Germinal center (tissue), 1 donor: ENCODE data around the gene GNAI2.
A peak's percentile ranks its signal among the peaks of the same experiment; 100 is the strongest.

Experiments used
- DNase-seq: peaks from one replicate; pipeline ENCODE4 v3.0.0; 2012; ENCODE audit warnings: mixed read lengths, low spot score

Gene GNAI2

DNA sequence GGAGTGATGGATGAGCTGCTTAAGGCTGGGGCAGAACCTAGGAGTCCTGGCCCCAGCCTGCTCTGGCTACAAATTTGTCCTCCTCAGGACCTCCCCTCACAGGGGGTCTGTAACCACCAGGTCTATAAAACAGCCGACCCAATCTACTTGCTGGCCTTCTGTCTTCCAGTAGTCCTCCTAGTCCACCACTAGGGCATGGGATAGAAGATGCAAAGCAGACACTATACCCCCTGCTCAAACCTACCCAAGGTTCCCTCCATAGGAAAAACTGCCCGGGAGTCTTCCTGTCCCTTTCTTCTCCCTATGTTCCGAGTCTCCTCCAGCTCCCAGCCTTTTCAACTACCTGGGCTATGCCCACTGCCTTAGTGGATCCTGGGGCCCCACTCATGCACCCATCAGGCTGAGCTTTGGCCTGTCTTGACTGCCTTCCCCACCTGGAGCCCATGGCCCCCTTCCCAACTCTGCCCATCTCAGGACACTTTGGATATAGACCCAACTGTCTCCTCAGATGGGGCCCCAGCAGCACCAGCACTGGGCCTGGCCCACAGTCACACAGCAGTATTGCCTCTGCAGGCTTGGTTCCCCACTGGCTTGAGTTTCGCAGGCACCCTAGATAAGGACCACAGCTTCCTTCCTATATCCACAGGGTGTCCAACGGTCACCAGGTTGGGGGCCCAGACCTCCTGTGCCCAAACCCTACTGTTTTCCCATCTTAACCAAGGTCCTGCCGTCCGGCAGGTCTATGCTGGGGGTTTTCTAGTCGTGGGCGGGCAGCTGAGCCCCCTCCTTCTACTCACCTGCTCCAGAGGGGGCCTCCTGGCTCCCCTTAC, 62.1 kb downstream of the GNAI2 start:
- DNase-seq = no peak

DNA sequence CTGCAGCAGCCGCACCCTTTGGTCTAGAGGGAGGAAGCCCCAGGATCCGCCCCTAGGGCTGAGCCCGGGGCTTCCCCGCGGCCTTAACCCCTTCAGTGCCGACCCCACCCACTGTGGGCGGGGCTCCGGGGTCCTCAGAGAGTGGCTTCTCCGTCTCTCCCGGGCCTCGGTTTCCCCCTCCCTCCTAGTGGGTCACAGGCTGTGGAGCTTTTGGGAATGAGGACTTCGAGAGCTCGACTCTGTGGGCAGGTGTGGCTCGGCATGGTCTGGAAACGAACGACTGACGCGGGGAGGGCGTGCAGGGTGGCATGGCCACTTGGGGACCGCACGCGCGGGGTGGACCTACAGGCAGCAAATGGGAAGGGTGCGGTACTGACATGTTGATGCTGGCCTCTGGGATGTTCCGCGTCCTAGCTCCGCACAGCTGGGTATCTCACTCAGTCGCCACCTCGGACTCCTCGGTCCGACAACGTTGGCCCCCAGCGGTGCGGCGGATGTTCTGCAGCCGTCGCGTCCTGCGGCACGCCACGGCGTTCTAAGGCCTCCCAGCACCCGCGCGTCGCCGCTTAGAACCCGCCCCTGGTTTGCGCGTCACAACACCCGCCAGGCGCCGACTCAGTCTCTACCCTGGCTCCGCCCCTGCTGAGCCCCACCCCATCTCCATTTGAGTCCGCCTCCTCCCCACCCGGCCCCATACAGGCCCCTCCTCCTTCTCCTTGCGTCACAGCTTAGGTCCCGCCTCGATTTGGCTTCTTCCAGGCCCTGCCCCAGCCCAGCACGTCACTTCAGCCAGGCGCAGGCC, 63.0 kb downstream of the GNAI2 start, which contains the start of the genes HYAL3 and NAA80:
HYAL3 (minus strand) TSS at position 570 of the 802 bp plus-strand sequence. CDS start 3,803 bp downstream, outside the sequence.
NAA80 (minus strand) TSS at position 570 of the 802 bp plus-strand sequence. CDS start 1,942 bp downstream, outside the sequence.
- peak; percentile 99 for DNase-seq

DNA sequence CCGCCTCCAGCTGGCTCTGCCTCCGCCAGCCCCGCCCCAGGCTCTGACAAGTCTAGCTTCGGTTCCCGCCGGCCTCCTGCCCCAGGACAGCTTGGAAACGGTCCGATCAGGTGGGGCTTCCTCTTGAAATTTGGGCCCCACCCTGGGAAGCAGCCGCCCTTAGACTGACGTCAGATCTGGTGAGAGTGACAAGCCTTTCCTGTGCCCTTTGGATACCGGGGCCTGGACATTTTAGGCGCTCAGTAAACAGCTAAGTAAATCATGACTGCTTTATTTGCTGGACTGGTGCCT, 63.6 kb downstream of the GNAI2 start:
- no peak for DNase-seq

DNA sequence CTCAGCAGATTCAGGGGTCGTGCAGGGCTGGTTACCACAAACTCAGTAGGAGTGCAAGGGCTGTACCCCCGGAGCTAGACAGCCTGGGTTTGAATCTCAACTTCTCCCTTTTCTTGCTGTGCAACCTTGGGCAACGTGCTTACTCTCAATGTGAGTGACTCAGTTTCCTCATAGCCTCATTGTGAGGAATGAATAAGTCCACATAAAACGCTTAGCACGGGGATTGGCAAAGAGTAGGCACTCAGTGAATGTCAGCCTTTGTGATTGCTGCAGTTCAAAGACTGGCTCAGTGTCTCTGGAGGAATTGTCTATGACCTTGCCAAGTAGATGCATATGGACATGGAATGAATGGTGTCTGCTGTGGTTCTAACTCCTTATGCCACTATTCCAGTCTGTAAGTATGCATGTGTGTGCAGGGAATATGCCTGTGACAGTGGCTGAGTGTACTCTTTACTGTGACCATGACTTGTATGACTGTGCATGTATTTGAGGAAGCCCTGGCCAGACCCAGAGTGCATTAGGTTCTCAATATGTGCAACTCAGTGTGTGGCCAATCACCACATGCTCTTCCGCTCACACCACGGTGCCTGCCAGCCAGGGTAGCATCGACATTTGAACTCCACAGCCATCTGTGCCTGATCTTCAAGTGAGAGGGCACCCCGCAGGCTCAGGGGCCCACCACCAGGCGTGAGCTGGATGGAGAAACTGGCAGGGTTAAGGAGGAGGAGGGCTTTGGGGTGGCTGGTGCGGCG, 64.1 kb downstream of the GNAI2 start:
- no peak for DNase-seq

DNA sequence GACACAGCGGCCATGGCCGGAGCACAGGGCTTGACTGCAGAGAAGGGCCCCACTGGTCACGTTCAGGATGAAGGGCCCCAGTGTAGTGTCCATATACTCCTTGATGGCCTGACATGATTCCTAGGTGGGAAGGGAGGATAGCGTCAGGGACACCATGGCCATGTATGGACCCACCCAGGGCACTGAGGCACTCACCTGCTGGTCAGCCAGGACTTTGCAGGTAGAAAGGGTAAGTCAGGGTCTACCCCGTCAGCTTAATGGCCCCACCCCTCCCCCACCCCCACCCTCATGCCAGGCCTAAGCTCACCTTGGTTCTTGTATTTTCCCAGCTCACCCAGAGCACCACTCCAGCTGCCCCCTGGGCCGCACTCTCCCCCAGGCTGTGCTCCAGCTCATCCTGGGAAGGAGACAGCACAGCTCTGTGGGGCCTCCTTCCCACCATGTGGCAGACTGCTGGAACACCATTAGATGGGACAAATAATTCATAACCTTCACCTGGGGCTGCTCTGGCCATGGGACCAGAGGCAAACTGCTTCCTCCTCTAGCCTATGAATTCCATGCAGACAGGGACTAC, 64.8 kb downstream of the GNAI2 start:
- no peak for DNase-seq

DNA sequence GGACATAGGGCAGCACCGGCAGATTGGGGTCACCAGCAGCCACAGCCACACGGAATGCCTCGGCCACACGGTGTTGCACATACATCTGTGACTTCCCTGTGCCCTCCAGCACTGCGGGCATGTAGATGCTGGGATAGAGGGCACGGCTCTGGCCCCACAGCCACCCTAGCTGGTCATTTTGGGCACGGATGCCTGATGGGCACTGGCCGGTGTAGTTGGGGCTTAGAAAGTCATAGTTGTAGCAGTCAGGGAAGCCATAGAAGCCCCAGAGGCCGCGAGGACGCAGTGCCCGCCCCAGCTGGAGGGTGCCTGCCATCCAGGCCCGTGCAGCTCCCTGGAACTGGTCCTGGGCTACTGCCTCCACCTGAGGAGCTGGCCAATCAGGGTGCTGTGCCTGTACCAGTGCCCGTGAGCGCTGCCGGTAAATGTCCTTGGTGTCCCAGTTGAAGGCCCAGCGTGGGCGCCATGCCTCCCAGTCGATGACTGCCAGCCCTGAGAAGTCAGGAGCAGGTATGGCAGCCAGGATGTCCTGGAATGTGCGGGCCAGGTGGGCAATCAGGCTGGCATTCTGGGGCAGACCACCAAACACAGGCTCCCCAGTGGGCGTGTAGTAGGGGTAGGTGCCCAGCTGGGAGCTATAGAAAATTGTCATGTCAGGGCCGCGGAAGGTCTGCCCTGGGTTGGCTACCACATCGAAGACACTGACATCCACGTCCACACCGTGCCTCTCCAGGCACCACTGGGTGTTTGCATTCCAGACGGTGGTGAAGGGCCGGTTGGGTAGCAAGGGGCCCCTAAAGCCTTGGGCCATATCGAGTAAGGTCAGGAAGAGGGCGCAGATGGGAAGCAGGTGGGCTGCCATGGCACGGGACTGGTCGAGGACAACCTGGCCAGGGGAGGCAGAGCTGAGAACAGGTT, 66.3 kb downstream of the GNAI2 start:
- DNase-seq = no peak

DNA sequence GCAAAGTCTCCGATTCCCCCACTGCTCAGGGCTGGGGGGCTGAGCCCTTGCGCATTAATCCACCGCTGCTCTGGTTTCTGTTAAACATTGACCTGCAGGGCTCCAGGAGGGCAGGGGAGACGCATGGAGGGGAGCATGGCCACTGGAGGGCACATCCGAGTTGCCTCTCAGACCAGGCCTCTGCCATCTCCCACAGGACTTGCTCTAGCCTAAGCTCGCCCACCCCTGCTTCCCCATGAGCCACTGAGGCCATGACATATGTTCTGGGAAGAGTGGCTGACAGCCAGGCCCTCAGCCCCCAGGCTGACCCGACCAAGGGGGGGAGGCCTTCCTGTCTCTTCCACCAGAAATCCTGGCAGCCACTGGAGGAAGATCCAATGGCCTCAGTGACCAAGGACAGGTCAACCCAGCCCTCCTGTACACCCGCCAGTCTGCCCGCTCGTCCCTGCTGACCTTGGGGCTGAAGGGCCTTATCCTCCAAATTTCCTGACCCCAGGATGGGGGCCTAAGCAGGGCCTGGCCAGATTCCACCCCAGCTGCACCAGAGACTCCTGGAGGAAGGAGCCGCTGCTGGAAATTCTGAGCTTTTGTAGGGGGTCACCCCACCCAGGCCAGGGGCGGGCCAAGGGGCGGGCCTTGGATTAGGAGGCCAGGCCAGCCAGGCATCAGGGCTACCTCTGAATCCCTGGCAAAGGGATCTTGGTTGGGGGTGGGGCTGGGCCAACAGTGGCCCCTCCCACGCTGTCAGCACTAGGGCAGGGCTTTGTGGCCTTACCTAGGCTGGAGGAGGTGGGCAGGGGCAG, 67.2 kb downstream of the GNAI2 start, which contains the start of gene HYAL1:
HYAL1 (minus strand) TSS at position 562 of the 803 bp plus-strand sequence. CDS start 618 bp downstream, outside the sequence.
- no peak for DNase-seq

DNA sequence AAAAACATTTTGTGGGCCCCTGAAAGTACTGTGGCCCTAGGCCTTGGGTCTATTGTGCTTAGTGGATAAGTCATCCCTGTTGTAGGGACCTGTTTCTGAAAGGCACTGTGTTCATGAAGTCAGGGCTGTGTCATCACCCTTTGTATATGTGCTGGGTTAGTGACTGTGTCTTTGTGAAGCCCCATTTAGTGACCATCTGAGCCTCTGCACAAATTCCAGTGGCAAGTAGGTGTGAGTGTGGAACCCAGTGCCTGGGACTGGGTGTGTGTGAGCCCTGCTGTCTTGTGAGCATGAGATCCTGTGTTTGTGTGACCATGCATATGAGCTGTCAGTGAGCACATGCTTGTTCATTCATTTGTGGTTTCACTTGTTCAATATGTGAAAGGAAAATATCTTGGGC, 68.6 kb downstream of the GNAI2 start:
- DNase-seq = no peak
